Measurements from ENCODE around the gene NTM.

NTM gene

DNA sequence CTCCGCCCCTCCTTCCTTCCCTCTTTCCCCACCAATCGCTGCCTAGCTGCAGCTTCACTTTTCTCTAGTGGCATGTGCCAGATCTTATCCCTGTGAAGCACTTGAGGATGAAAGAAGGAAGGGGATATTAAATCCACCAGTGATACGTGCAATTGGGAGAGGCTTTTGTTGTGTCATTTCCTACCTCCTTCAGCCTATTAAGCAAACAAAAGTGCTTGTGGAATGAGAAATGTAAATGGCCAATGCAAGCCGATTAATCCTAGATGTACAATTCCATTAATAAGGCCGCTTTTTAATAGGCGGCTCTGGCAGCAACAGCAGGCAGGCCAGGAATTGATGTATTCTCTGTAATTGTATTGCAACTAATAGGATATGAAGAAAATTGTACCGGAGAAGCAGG is 23.3 kb downstream of the NTM start:
- TF ChIP-seq, protein P1, sequence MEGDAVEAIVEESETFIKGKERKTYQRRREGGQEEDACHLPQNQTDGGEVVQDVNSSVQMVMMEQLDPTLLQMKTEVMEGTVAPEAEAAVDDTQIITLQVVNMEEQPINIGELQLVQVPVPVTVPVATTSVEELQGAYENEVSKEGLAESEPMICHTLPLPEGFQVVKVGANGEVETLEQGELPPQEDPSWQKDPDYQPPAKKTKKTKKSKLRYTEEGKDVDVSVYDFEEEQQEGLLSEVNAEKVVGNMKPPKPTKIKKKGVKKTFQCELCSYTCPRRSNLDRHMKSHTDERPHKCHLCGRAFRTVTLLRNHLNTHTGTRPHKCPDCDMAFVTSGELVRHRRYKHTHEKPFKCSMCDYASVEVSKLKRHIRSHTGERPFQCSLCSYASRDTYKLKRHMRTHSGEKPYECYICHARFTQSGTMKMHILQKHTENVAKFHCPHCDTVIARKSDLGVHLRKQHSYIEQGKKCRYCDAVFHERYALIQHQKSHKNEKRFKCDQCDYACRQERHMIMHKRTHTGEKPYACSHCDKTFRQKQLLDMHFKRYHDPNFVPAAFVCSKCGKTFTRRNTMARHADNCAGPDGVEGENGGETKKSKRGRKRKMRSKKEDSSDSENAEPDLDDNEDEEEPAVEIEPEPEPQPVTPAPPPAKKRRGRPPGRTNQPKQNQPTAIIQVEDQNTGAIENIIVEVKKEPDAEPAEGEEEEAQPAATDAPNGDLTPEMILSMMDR (IDR thresholded peaks at IDR 0.05; ENCODE audit: control insufficient read depth, extremely low read depth, insufficient read depth): no peak
- H3K4me3 ChIP-seq (ENCODE audit: low read depth, low read length): no peak overlapping the region
- no peak for DNase-seq (ENCODE audit: low read depth)

DNA sequence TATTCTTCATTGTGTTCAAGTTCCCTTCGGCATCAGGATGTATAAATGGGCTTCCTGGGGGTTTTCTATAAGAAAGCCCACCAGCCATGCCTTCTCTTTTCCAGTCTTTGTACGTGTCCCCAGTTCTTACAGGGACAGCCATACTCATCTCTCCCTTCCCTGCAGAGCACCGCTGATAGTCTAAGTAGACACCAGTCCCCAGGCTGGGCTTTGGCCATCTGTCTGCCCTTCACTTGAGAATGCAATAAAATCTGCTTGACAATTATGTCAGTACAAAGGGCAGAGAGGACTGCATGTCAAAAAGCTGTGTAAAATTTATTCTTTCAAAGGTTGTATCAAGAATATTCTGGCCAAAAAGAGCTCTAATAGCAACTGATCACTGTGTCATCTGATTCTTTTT is 27.3 kb downstream of the NTM start:
- TF ChIP-seq, protein P1 (IDR thresholded peaks at IDR 0.05; ENCODE audit: control insufficient read depth, extremely low read depth, insufficient read depth): no peak
- DNase-seq (ENCODE audit: low read depth): no peak
- H3K4me3 ChIP-seq (ENCODE audit: low read depth, low read length): no peak overlapping the region

DNA sequence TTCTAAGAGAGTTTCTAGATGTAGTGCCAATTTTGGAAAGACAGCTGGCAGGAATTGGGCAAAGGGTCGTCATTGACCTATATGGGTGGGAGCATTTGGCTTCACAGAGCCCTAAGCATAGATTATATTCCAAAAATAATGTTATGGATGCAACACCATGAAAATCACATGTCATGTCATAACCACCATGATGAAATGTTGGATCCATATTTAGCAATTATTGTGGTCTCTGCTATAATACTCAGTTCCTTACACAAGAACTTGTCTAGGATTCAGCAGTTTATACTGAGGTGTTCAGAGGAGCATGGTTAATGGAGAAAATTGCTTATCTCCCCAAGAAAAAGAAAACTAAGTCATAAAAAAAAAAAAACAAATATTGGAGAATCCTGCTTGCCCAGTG is 31.6 kb downstream of the NTM start:
- H3K4me3 ChIP-seq (ENCODE audit: low read depth, low read length): no peak overlapping the region
- TF ChIP-seq, protein P1 (IDR thresholded peaks at IDR 0.05; ENCODE audit: control insufficient read depth, extremely low read depth, insufficient read depth): no peak
- DNase-seq (ENCODE audit: low read depth): no peak

DNA sequence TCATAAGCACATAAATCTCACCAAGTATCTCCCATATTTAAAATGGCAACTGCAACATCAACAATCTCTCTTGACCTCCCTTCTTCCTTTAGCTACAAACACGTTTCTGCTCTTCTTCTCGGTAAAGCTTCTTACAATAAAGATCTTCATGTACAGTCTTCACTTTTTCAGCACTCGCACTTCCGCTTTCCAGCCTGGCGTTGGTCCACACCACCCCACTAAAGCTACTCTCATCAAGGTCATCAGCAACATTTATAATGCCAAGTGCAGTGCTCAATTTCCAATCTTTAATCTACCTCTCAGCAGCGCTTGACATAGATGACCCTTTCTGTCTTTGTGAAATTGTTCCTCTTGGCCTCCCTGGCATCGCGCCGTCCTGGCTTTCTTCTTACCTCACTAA is 33.6 kb downstream of the NTM start:
- no peak for DNase-seq (ENCODE audit: low read depth)
- TF ChIP-seq, protein P1 (IDR thresholded peaks at IDR 0.05; ENCODE audit: control insufficient read depth, extremely low read depth, insufficient read depth): no peak
- H3K4me3 ChIP-seq (ENCODE audit: low read depth, low read length): no peak overlapping the region

DNA sequence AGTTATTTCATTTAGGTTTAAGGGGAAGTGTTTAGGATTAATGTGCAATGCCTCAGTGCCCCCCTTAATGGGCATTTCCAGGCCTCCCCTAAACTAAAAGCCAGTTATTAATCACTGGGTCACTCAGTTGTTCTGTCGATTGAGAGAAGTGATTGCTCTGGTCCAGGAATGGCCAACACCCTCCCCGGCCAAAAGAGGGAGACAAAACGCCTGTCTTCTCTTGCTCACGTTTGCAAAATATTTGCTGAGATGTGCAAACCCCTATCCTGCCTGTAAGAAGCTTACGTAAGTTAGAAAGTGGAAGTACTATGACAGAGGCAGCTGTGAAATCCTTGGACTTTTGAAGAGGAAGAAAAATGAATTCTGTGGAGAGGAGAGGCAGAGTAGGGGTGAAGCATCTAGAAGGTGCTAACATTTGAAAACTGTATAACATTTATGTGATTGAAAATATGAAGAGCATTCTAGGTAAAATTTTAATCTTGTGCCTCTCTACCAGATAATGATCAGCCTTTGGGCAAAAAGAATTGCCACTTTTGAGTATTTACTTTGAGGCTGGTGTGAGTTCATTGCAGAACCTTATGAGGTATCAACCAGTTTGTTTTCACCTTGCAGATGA is 37.7 kb downstream of the NTM start:
- H3K4me3 ChIP-seq (ENCODE audit: low read depth, low read length): no peak overlapping the region
- TF ChIP-seq, protein P1 (IDR thresholded peaks at IDR 0.05; ENCODE audit: control insufficient read depth, extremely low read depth, insufficient read depth): peak; percentile 95
- peak; percentile 59 for DNase-seq (ENCODE audit: low read depth)

- no peak overlapping the region for H3K4me3 ChIP-seq (ENCODE audit: low read depth, low read length)
- no peak for DNase-seq (ENCODE audit: low read depth)
- TF ChIP-seq, protein P1 (IDR thresholded peaks at IDR 0.05; ENCODE audit: control insufficient read depth, extremely low read depth, insufficient read depth): no peak
Measured at GRCh38 chr11:131409345-131409744, 38.9 kb downstream of the NTM start.

DNA sequence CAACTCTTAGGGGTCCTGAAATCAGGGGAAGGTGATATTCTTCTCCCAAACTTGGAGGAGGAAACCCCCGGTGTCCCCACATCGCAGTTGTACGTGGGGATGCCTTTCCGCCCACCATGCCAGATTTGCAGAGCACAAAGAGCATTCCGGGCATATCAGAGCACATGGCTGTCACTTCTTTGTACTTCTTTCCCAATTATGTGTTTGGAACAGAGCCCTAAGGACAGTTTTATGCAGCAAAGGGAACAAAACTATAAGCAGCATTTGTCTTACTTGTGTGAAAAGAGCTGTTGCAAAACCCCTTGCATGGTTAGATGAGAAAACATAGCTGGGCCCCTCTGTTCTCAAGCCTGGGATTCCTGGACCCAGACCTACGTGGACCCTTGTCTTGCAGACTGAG is 41.2 kb downstream of the NTM start:
- H3K4me3 ChIP-seq (ENCODE audit: low read depth, low read length): no peak overlapping the region
- no peak for DNase-seq (ENCODE audit: low read depth)
- TF ChIP-seq, protein P1 (IDR thresholded peaks at IDR 0.05; ENCODE audit: control insufficient read depth, extremely low read depth, insufficient read depth): no peak
